ENCODE measurements around the gene CTSA.

DNA sequence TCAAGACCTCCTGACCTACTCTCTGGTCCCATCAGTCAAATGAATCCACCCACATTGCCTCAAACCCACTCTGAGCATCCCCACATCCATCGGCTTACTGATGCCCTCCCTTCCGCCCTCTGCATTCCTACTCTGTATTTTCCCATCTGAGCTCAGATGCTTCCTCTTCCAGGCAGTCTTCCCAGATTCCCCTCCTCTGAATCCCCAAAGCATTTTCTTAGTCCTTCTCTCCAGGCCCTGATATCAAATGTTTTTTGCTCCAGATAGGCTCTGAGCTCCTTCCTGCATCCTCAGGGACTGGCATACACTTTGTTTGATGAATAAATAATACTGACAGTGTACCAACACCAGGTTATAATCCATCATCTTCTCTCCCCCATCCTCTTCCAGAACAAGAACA, 16.9 kb downstream of the CTSA start:
- no peak for TF ChIP-seq EP300 (IDR thresholded peaks at IDR 0.05; ENCODE audit: borderline replicate concordance)
- no peak for TF ChIP-seq TAF1 (IDR thresholded peaks at IDR 0.05; ENCODE audit: low read depth)
- no peak for TF ChIP-seq CEBPB (IDR thresholded peaks at IDR 0.05)
- TF ChIP-seq, protein P1, sequence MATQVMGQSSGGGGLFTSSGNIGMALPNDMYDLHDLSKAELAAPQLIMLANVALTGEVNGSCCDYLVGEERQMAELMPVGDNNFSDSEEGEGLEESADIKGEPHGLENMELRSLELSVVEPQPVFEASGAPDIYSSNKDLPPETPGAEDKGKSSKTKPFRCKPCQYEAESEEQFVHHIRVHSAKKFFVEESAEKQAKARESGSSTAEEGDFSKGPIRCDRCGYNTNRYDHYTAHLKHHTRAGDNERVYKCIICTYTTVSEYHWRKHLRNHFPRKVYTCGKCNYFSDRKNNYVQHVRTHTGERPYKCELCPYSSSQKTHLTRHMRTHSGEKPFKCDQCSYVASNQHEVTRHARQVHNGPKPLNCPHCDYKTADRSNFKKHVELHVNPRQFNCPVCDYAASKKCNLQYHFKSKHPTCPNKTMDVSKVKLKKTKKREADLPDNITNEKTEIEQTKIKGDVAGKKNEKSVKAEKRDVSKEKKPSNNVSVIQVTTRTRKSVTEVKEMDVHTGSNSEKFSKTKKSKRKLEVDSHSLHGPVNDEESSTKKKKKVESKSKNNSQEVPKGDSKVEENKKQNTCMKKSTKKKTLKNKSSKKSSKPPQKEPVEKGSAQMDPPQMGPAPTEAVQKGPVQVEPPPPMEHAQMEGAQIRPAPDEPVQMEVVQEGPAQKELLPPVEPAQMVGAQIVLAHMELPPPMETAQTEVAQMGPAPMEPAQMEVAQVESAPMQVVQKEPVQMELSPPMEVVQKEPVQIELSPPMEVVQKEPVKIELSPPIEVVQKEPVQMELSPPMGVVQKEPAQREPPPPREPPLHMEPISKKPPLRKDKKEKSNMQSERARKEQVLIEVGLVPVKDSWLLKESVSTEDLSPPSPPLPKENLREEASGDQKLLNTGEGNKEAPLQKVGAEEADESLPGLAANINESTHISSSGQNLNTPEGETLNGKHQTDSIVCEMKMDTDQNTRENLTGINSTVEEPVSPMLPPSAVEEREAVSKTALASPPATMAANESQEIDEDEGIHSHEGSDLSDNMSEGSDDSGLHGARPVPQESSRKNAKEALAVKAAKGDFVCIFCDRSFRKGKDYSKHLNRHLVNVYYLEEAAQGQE (IDR thresholded peaks at IDR 0.05; ENCODE audit: low read depth): no peak
- no peak for TF ChIP-seq FOXM1 (IDR thresholded peaks at IDR 0.05; ENCODE audit: borderline replicate concordance, low read depth)
- TF ChIP-seq, protein P2, sequence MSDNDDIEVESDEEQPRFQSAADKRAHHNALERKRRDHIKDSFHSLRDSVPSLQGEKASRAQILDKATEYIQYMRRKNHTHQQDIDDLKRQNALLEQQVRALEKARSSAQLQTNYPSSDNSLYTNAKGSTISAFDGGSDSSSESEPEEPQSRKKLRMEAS (IDR thresholded peaks at IDR 0.05): no peak

Measured in Ishikawa (cell line).